ENCODE data around the gene ACADS. TPM values are rescaled to one million over a fixed set of nuclear protein-coding genes. Genes with fewer than 3 reads are reported as not detected.

Gene ACADS
- total and polyA plus RNA-seq, 2 of the 8 experiments (the other 6 are each of a cell fraction or from before 2014, with no cell fraction given), result 4.9 to 7.5 TPM

DNA sequence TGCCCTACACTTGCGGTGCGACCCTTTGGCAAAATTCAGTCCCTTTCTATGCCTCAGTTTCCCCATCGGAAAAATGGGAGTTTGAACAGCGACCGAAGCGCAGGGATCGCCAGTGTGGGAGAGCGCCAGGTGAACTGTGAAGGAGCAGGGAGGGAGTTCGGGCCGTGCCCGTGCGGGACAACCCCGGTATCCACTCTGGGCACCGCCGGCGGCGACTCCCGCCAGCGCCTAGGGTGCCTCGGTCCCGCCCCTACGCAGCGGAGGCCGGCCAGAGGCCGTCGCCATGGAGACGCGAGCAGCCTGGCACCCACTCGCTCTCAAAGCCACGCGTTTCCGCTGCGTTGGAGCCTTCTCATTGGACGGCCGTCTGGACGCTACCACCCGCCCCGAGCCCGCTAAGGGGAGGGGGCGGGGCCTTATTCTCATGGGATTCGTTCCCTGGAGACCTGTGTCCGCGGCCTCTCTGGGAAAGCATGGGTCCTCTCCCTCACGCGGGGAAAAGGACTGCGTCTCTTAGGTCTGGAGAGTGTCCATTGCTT, 39.4 kb upstream of the ACADS start (continued):
- TF ChIP-seq, protein P1, sequence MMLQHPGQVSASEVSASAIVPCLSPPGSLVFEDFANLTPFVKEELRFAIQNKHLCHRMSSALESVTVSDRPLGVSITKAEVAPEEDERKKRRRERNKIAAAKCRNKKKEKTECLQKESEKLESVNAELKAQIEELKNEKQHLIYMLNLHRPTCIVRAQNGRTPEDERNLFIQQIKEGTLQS (IDR thresholded peaks at IDR 0.05; ENCODE audit: insufficient read depth, low read depth, low read length), result no peak
- TF ChIP-seq KDM5A (IDR thresholded peaks at IDR 0.05; ENCODE audit: low read length) (no peak), CEBPB (IDR thresholded peaks at IDR 0.05; ENCODE audit: low read depth, low read length) (no peak), SIN3A (conservative IDR thresholded peaks at IDR 0.05 in 1 of 2, IDR thresholded peaks at IDR 0.05 in 1 of 2; ENCODE audit: low read depth in 1 of 2, low read length in 2 of 2) (peak in 1 of 2 experiments; percentile 28; a peak in 1 of 4 replicates), CHD1 (IDR thresholded peaks at IDR 0.05; ENCODE audit: low read depth, low read length) (no peak), CHD2 (IDR thresholded peaks at IDR 0.05; ENCODE audit: low read length) (no peak; the same call in 1 of the 2 replicates), MAFK (IDR thresholded peaks at IDR 0.05; ENCODE audit: low read depth, low read length) (no peak), KDM1A (IDR thresholded peaks at IDR 0.05; ENCODE audit: borderline replicate concordance, low read length) (peak; percentile 83), SP4 (IDR thresholded peaks at IDR 0.05; ENCODE audit: low read length) (peak; percentile 79; the same call in 1 of the 2 replicates), POU5F1 (IDR thresholded peaks at IDR 0.05; ENCODE audit: low read depth, low read length) (no peak), HDAC6 (IDR thresholded peaks at IDR 0.05; ENCODE audit: low read depth, low read length) (no peak), KDM4A (IDR thresholded peaks at IDR 0.05; ENCODE audit: low read depth, low read length, severe bottlenecking) (peak; percentile 71), SP2 (IDR thresholded peaks at IDR 0.05; ENCODE audit: low read length) (no peak)
